Thyroid gland (tissue), 4 donors: ENCODE data around the gene KMO.

Source experiments
- POLR2A ChIP-seq, 2 donors: fragments of 450-650 bp; IDR thresholded peaks; one replicate each; pipeline ENCODE4 v1.6.1; 2017; ENCODE audit warnings: antibody characterized with exemption in 2 of 2, mild to moderate bottlenecking in 2 of 2, moderate library complexity in 1 of 2
- TF ChIP-seq, protein P1 (sequence below), 6 experiments: fragments of 200-600 bp in 3 of 6; fragments of 450-650 bp in 3 of 6; sonication (generic) in 3 of 6; IDR thresholded peaks; one replicate each; pipeline ENCODE4 v1.5.1; 2016 to 2019; ENCODE audit warnings: antibody characterized with exemption in 6 of 6, mild to moderate bottlenecking in 2 of 6, inconsistent platforms in 1 of 6, moderate library complexity in 1 of 6

DNA sequence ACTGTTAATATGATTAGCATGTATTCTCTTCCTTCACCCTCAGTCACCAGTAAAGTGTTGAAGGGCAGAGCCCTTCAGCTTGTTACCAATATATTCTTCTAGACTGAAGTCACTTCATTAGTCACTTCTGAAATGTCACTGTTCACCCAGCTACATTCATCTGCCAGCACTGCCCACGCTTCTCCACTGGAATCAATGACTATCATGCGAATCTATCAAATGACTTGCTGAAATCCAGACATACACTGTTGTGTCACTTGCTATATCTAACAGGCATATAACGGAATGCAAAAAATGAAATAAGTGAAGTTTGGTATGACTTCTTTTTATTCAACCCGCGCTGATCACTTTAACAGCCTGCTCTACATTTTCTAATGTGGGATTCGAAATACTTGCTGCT lies 28.7 kb upstream of the KMO start:
- TF ChIP-seq, protein P1, sequence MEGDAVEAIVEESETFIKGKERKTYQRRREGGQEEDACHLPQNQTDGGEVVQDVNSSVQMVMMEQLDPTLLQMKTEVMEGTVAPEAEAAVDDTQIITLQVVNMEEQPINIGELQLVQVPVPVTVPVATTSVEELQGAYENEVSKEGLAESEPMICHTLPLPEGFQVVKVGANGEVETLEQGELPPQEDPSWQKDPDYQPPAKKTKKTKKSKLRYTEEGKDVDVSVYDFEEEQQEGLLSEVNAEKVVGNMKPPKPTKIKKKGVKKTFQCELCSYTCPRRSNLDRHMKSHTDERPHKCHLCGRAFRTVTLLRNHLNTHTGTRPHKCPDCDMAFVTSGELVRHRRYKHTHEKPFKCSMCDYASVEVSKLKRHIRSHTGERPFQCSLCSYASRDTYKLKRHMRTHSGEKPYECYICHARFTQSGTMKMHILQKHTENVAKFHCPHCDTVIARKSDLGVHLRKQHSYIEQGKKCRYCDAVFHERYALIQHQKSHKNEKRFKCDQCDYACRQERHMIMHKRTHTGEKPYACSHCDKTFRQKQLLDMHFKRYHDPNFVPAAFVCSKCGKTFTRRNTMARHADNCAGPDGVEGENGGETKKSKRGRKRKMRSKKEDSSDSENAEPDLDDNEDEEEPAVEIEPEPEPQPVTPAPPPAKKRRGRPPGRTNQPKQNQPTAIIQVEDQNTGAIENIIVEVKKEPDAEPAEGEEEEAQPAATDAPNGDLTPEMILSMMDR (IDR thresholded peaks at IDR 0.05) = no peak
- TF ChIP-seq POLR2A (IDR thresholded peaks at IDR 0.05) = no peak
